ENCODE measurements around the gene TOX4. TPM values are rescaled to one million over a fixed set of nuclear protein-coding genes. Genes with fewer than 3 reads are reported as not detected.
A peak's percentile ranks its signal among the peaks of the same experiment; 100 is the strongest.

TOX4 gene
- total RNA-seq, 1 experiment from 2014 or later, result 50.1 TPM

DNA sequence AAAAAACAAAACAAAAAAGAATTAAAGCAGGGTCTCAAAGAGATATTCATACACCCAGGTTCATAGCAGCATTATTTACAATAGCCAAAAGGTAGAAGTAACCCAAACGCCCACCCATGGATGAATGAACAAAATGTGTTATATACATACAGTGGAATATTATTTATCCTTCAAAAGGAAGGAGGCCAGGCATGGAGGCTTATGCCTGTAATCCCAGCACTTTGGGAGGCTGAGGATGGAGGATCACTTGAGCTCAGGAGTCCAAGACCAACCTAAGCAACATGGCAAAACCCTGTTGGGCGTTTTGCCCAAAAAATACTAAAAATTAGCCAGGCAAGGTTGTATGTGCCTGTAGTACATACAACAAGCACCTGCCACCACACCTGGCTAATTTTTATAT lies 29.6 kb downstream of the TOX4 start:
- POLR2A ChIA-PET, result no interaction called here
- H3K4me1 ChIP-seq (ENCODE audit: control insufficient read depth, insufficient read depth, low read length), result peaks cover 9% of the 10 kb centered on the region
- peaks cover 7% of the 10 kb centered on the region for H3K36me3 ChIP-seq (ENCODE audit: control insufficient read depth, insufficient read depth, low read length)
- CTCF ChIA-PET, result no interaction called here
- TF ChIP-seq POLR2AphosphoS5 (IDR thresholded peaks at IDR 0.05; ENCODE audit: low read depth, low read length) (no peak), TCF7L2 (IDR thresholded peaks at IDR 0.05; ENCODE audit: low read depth, low read length) (no peak), SIN3A (IDR thresholded peaks at IDR 0.05; ENCODE audit: borderline replicate concordance, insufficient read depth, low read depth, low read length) (no peak)
- TF ChIP-seq, protein P1, sequence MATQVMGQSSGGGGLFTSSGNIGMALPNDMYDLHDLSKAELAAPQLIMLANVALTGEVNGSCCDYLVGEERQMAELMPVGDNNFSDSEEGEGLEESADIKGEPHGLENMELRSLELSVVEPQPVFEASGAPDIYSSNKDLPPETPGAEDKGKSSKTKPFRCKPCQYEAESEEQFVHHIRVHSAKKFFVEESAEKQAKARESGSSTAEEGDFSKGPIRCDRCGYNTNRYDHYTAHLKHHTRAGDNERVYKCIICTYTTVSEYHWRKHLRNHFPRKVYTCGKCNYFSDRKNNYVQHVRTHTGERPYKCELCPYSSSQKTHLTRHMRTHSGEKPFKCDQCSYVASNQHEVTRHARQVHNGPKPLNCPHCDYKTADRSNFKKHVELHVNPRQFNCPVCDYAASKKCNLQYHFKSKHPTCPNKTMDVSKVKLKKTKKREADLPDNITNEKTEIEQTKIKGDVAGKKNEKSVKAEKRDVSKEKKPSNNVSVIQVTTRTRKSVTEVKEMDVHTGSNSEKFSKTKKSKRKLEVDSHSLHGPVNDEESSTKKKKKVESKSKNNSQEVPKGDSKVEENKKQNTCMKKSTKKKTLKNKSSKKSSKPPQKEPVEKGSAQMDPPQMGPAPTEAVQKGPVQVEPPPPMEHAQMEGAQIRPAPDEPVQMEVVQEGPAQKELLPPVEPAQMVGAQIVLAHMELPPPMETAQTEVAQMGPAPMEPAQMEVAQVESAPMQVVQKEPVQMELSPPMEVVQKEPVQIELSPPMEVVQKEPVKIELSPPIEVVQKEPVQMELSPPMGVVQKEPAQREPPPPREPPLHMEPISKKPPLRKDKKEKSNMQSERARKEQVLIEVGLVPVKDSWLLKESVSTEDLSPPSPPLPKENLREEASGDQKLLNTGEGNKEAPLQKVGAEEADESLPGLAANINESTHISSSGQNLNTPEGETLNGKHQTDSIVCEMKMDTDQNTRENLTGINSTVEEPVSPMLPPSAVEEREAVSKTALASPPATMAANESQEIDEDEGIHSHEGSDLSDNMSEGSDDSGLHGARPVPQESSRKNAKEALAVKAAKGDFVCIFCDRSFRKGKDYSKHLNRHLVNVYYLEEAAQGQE (IDR thresholded peaks at IDR 0.05; ENCODE audit: insufficient read depth in 1 of 2, low read depth in 2 of 2, low read length in 1 of 2), result no peak
- TF ChIP-seq, protein P2, sequence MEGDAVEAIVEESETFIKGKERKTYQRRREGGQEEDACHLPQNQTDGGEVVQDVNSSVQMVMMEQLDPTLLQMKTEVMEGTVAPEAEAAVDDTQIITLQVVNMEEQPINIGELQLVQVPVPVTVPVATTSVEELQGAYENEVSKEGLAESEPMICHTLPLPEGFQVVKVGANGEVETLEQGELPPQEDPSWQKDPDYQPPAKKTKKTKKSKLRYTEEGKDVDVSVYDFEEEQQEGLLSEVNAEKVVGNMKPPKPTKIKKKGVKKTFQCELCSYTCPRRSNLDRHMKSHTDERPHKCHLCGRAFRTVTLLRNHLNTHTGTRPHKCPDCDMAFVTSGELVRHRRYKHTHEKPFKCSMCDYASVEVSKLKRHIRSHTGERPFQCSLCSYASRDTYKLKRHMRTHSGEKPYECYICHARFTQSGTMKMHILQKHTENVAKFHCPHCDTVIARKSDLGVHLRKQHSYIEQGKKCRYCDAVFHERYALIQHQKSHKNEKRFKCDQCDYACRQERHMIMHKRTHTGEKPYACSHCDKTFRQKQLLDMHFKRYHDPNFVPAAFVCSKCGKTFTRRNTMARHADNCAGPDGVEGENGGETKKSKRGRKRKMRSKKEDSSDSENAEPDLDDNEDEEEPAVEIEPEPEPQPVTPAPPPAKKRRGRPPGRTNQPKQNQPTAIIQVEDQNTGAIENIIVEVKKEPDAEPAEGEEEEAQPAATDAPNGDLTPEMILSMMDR (IDR thresholded peaks at IDR 0.05), result no peak
- DNase-seq (ENCODE audit: low read depth, low spot score) (no peak), ATAC-seq (no peak)
- no peak overlapping the region for H3K4me3 ChIP-seq (ENCODE audit: low read depth in 2 of 2, low read length in 2 of 2)
- no peaks in the 10 kb centered on the region for H3K27me3 ChIP-seq (ENCODE audit: control insufficient read depth, insufficient read depth, low read length)
- no peaks in the 10 kb centered on the region for H3K9me3 ChIP-seq (ENCODE audit: control insufficient read depth, insufficient read depth, low read depth, low read length)
- in situ Hi-C loops (cut with HindIII; ENCODE audit: low pct_unique_long_range_greater_than_20kb, low sequenced_read_pairs), result no loop called here
- intact Hi-C loops (cut with micrococcal nuclease; ENCODE audit: unreplicated experiment), result no loop called here
- no TSS peak for BruUV-seq (replicated peaks)
- H3K27ac ChIP-seq (ENCODE audit: low read length), result no peak overlapping the region

DNA sequence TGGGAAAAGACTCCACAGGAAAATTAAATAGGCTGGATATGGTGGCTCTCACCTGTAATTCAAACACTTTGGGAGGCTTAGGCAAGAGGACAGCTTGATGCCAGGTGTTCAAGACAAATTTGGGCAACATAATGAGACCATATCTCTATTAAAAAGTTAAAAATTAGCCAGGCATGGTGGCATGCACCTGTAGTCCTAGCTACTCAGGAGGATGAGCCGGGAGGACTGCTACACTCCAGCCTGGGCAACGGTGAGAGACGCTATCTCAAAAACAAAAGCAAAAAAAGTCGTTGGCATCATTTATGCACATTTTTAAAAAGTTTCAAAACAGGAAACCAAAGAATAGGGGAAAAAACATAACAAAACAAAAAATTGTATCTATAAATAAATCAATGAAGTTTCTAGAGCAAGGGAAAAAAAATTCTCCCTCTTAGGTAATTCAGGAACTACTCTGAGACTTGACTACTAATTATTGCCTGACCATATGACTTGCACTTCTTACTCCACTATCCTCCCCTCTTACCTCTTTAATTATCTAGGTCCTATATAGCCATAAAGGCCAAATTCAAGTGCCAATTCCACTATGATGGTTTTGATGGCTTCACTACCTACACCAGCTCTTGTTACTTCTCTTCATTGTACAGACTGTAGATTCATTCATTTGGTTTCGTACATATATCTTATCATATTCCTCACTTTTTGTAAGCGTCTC lies 32.6 kb downstream of the TOX4 start:
- Histone ChIP-seq H3K9me3 (ENCODE audit: control insufficient read depth, insufficient read depth, low read depth, low read length) (no peaks in the 10 kb centered on the region), H3K36me3 (ENCODE audit: control insufficient read depth, insufficient read depth, low read length) (peaks cover 2% of the 10 kb centered on the region), H3K4me1 (ENCODE audit: control insufficient read depth, insufficient read depth, low read length) (peaks cover 9% of the 10 kb centered on the region), H3K27me3 (ENCODE audit: control insufficient read depth, insufficient read depth, low read length) (no peaks in the 10 kb centered on the region), H3K4me3 (ENCODE audit: low read depth in 2 of 2, low read length in 2 of 2) (peak overlapping the region; percentile 98), H3K27ac (ENCODE audit: low read length) (peak overlapping the region; percentile 95)
- in situ Hi-C loops (cut with HindIII; ENCODE audit: low pct_unique_long_range_greater_than_20kb, low sequenced_read_pairs) (no loop called here), intact Hi-C loops (cut with micrococcal nuclease; ENCODE audit: unreplicated experiment) (no loop called here)
- POLR2A ChIA-PET, result no interaction called here
- no peak for ATAC-seq
- TF ChIP-seq POLR2AphosphoS5 (IDR thresholded peaks at IDR 0.05; ENCODE audit: low read depth, low read length), result no peak
- TF ChIP-seq, protein P2 (IDR thresholded peaks at IDR 0.05), result no peak
- TF ChIP-seq TCF7L2 (IDR thresholded peaks at IDR 0.05; ENCODE audit: low read depth, low read length), result no peak
- TF ChIP-seq SIN3A (IDR thresholded peaks at IDR 0.05; ENCODE audit: borderline replicate concordance, insufficient read depth, low read depth, low read length), result no peak
- TF ChIP-seq, protein P1 (IDR thresholded peaks at IDR 0.05; ENCODE audit: insufficient read depth in 1 of 2, low read depth in 2 of 2, low read length in 1 of 2), result no peak
- CTCF ChIA-PET, result no interaction called here
- DNase-seq (ENCODE audit: low read depth, low spot score), result no peak
- BruUV-seq (replicated peaks), result TSS peak; percentile 80

Data from Panc1 (cell line).